ENCODE measurements around the gene BCDIN3D. TPM values are rescaled to one million over a fixed set of nuclear protein-coding genes. Genes with fewer than 3 reads are reported as not detected.

Gene BCDIN3D
- total and polyA plus RNA-seq, 2 experiments from 2014 or later = 3.5 to 5.6 TPM

DNA sequence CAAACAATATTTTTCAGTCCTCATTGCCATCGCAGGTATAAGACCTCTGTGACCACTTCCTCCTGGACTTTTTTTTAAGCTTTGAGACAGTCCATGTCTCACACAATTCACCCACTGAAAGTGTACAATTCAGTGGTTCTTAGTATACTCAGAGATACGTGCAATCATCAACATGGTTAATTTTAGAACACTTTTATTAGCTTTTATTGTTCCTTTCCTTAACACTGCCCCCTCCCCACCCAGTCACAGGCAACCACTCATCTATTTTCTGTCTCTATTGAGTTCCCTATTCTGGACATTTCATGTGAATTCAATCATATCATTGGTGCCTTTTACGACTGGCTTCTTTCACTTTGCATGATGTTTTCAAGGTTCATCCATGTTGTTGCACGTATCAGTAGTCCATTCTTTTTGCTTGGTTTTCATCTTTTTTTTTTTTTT, 30.9 kb downstream of the BCDIN3D start:
- Histone ChIP-seq H3K9me3 (ENCODE audit: low read depth) (no peaks in the 10 kb centered on the region), H3K4me3 (no peak overlapping the region), H3K4me1 (ENCODE audit: insufficient read depth) (peaks cover 22% of the 10 kb centered on the region), H3K36me3 (replicated peaks; ENCODE audit: insufficient read depth, low read depth) (no peaks in the 10 kb centered on the region), H3K4me2 (no peak overlapping the region), H3K79me2 (peaks cover 75% of the 10 kb centered on the region), H3K27me3 (no peaks in the 10 kb centered on the region), H4K20me1 (ENCODE audit: insufficient read depth, poor library complexity, severe bottlenecking) (peaks cover 15% of the 10 kb centered on the region), H3K9me2 (replicated peaks; ENCODE audit: insufficient read depth) (no peaks in the 10 kb centered on the region), H2AFZ (no peak overlapping the region), H3K27ac (no peak overlapping the region)
- WGBS (ENCODE audit: low lambda C conversion rate, missing lambda C conversion rate) = 88% methylated on average over 4 of the region's 4 CpGs
- TF ChIP-seq EZH2 (IDR thresholded peaks at IDR 0.05; ENCODE audit: borderline replicate concordance) (no peak), EZH2phosphoT487 (IDR thresholded peaks at IDR 0.05; ENCODE audit: low read depth, severe bottlenecking, unreplicated experiment) (no peak)
- no peak for DNase-seq (ENCODE audit: low spot score)

GRCh38 chr12:49811136-49811535, 31.8 kb downstream of the BCDIN3D start:
- H3K4me3 ChIP-seq = no peak overlapping the region
- no peaks in the 10 kb centered on the region for H3K9me3 ChIP-seq (ENCODE audit: low read depth)
- H2AFZ ChIP-seq = no peak overlapping the region
- H4K20me1 ChIP-seq (ENCODE audit: insufficient read depth, poor library complexity, severe bottlenecking) = peaks cover 18% of the 10 kb centered on the region
- H3K36me3 ChIP-seq (replicated peaks; ENCODE audit: insufficient read depth, low read depth) = no peaks in the 10 kb centered on the region
- peaks cover 22% of the 10 kb centered on the region for H3K4me1 ChIP-seq (ENCODE audit: insufficient read depth)
- no peak overlapping the region for H3K27ac ChIP-seq
- no peaks in the 10 kb centered on the region for H3K27me3 ChIP-seq
- TF ChIP-seq EZH2 (IDR thresholded peaks at IDR 0.05; ENCODE audit: borderline replicate concordance) = no peak
- TF ChIP-seq EZH2phosphoT487 (IDR thresholded peaks at IDR 0.05; ENCODE audit: low read depth, severe bottlenecking, unreplicated experiment) = no peak
- TF ChIP-seq, protein P1, sequence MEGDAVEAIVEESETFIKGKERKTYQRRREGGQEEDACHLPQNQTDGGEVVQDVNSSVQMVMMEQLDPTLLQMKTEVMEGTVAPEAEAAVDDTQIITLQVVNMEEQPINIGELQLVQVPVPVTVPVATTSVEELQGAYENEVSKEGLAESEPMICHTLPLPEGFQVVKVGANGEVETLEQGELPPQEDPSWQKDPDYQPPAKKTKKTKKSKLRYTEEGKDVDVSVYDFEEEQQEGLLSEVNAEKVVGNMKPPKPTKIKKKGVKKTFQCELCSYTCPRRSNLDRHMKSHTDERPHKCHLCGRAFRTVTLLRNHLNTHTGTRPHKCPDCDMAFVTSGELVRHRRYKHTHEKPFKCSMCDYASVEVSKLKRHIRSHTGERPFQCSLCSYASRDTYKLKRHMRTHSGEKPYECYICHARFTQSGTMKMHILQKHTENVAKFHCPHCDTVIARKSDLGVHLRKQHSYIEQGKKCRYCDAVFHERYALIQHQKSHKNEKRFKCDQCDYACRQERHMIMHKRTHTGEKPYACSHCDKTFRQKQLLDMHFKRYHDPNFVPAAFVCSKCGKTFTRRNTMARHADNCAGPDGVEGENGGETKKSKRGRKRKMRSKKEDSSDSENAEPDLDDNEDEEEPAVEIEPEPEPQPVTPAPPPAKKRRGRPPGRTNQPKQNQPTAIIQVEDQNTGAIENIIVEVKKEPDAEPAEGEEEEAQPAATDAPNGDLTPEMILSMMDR (IDR thresholded peaks at IDR 0.05; ENCODE audit: poor library complexity) = no peak
- peaks cover 80% of the 10 kb centered on the region for H3K79me2 ChIP-seq
- no peaks in the 10 kb centered on the region for H3K9me2 ChIP-seq (replicated peaks; ENCODE audit: insufficient read depth)
- no peak overlapping the region for H3K4me2 ChIP-seq
- no peak for DNase-seq (ENCODE audit: low spot score)
- 91% methylated on average over 3 of the region's 5 CpGs for WGBS (ENCODE audit: low lambda C conversion rate, missing lambda C conversion rate)

- Histone ChIP-seq H3K4me3 (no peak overlapping the region), H3K4me2 (peak overlapping the region; percentile 56), H4K20me1 (ENCODE audit: insufficient read depth, poor library complexity, severe bottlenecking) (peaks cover 16% of the 10 kb centered on the region), H3K9me2 (replicated peaks; ENCODE audit: insufficient read depth) (no peaks in the 10 kb centered on the region), H3K36me3 (replicated peaks; ENCODE audit: insufficient read depth, low read depth) (no peaks in the 10 kb centered on the region), H2AFZ (no peak overlapping the region), H3K9me3 (ENCODE audit: low read depth) (no peaks in the 10 kb centered on the region), H3K79me2 (peaks cover 68% of the 10 kb centered on the region), H3K4me1 (ENCODE audit: insufficient read depth) (peaks cover 22% of the 10 kb centered on the region), H3K27ac (peak overlapping the region; percentile 76), H3K27me3 (no peaks in the 10 kb centered on the region)
- TF ChIP-seq EZH2 (IDR thresholded peaks at IDR 0.05; ENCODE audit: borderline replicate concordance) (no peak), EZH2phosphoT487 (IDR thresholded peaks at IDR 0.05; ENCODE audit: low read depth, severe bottlenecking, unreplicated experiment) (no peak)
- TF ChIP-seq, protein P1 (IDR thresholded peaks at IDR 0.05; ENCODE audit: poor library complexity) = no peak
- DNase-seq (ENCODE audit: low spot score) = no peak
- WGBS (ENCODE audit: low lambda C conversion rate, missing lambda C conversion rate) = 49% methylated on average over 5 of the region's 9 CpGs
These were observed 33.0 kb downstream of the BCDIN3D start for GRCh38 chr12:49809906-49810389.

GRCh38 chr12:49809381-49809905, 33.5 kb downstream of the BCDIN3D start:
- H3K27ac ChIP-seq = peak overlapping the region; percentile 76
- peak overlapping the region; percentile 56 for H3K4me2 ChIP-seq
- TF ChIP-seq EZH2phosphoT487 (IDR thresholded peaks at IDR 0.05; ENCODE audit: low read depth, severe bottlenecking, unreplicated experiment) = no peak
- TF ChIP-seq, protein P1 (IDR thresholded peaks at IDR 0.05; ENCODE audit: poor library complexity) = no peak
- TF ChIP-seq EZH2 (IDR thresholded peaks at IDR 0.05; ENCODE audit: borderline replicate concordance) = no peak
- H4K20me1 ChIP-seq (ENCODE audit: insufficient read depth, poor library complexity, severe bottlenecking) = peaks cover 11% of the 10 kb centered on the region
- H3K9me3 ChIP-seq (ENCODE audit: low read depth) = no peaks in the 10 kb centered on the region
- no peak for DNase-seq (ENCODE audit: low spot score)
- H3K36me3 ChIP-seq (replicated peaks; ENCODE audit: insufficient read depth, low read depth) = no peaks in the 10 kb centered on the region
- no peak overlapping the region for H3K4me3 ChIP-seq
- no peak overlapping the region for H2AFZ ChIP-seq
- H3K4me1 ChIP-seq (ENCODE audit: insufficient read depth) = peaks cover 22% of the 10 kb centered on the region
- WGBS (ENCODE audit: low lambda C conversion rate, missing lambda C conversion rate) = 50% methylated on average over 4 of the region's 4 CpGs
- H3K9me2 ChIP-seq (replicated peaks; ENCODE audit: insufficient read depth) = no peaks in the 10 kb centered on the region
- peaks cover 63% of the 10 kb centered on the region for H3K79me2 ChIP-seq
- H3K27me3 ChIP-seq = no peaks in the 10 kb centered on the region

Measured in hepatocyte (in vitro differentiated cells).